ENCODE results near the gene RETSAT.

- TF ChIP-seq CTCF (conservative IDR thresholded peaks at IDR 0.05): no peak
- TF ChIP-seq ZFX (IDR thresholded peaks at IDR 0.05): no peak
Measured at GRCh38 chr2:85398426-85399182, 44.3 kb upstream of the RETSAT start.

Measured in C4-2B (cell line).